Lower leg skin (tissue), 3 donors: ENCODE data around the gene ATMIN.

ENCODE experiments used
- POLR2A ChIP-seq, 2 donors: fragments of 450-650 bp; IDR thresholded peaks; one replicate each; pipeline ENCODE4 v1.6.1; 2016 to 2017; ENCODE audit warnings: antibody characterized with exemption in 2 of 2, mild to moderate bottlenecking in 1 of 2, moderate library complexity in 1 of 2
- TF ChIP-seq, protein P1 (sequence below), 3 donors: fragments of 450-650 bp; IDR thresholded peaks; one replicate each; pipeline ENCODE4 v1.5.1; 2016; ENCODE audit warnings: antibody characterized with exemption in 3 of 3, mild to moderate bottlenecking in 3 of 3, moderate library complexity in 2 of 3

DNA sequence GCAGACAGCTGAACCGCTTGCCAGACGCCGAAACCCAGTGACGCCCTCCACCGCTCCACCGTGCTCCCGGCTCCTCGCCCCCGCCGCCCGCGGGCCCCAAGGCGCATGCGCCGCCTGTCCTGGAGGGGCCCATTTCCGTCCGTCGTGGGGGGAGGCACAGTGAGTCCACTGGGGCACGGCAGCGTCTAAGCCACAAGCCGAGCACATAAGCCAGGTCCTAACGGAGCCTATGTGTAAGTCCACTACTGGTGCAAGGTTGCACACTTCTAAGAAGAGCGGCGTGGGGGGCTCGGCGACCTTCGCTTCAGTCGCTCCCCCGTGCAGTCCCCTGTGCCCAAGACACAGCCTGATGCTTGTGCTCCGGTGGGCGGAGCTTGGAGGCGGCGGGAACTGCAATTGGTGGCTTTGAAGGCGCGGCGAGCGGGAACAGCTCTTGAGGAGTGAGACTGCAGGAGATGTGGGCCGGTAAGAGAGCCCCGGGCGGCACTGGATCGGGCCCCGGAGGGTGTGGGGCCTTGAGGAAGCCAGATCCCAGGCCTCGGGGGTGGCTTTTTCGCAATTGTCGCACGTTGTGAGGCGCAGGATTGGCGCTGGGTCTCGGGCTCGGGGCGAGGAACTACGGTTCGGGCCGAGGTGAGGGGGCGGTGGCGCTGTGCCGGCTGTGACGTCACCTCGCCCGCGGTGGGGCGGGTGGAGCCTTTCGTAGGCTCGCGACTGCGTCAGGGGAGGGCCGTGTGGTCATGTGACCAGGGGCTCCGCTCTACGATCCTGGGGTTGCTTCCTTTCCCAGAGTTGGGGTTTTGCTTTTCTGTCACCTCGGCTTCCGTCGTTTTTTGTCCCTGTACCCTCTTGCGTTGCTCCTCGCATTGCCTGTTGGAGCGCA is 28.6 kb upstream of the ATMIN start, which contains the start of the genes CENPN and CMC2:
- peak in 1 of 2 donors; percentile 40 for TF ChIP-seq POLR2A (IDR thresholded peaks at IDR 0.05)
- TF ChIP-seq, protein P1, sequence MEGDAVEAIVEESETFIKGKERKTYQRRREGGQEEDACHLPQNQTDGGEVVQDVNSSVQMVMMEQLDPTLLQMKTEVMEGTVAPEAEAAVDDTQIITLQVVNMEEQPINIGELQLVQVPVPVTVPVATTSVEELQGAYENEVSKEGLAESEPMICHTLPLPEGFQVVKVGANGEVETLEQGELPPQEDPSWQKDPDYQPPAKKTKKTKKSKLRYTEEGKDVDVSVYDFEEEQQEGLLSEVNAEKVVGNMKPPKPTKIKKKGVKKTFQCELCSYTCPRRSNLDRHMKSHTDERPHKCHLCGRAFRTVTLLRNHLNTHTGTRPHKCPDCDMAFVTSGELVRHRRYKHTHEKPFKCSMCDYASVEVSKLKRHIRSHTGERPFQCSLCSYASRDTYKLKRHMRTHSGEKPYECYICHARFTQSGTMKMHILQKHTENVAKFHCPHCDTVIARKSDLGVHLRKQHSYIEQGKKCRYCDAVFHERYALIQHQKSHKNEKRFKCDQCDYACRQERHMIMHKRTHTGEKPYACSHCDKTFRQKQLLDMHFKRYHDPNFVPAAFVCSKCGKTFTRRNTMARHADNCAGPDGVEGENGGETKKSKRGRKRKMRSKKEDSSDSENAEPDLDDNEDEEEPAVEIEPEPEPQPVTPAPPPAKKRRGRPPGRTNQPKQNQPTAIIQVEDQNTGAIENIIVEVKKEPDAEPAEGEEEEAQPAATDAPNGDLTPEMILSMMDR (IDR thresholded peaks at IDR 0.05) = peak in 1 of 3 donors; percentile 65
